ENCODE data around the gene GLG1. TPM values are rescaled to one million over a fixed set of nuclear protein-coding genes. Genes with fewer than 3 reads are reported as not detected.
A peak's percentile ranks its signal among the peaks of the same experiment; 100 is the strongest.

GLG1 gene
- total RNA-seq, 1 donor, result 119 TPM

GRCh38 chr16:74603848-74604247 is 3.1 kb downstream of the GLG1 start:
- peak; percentile 65 for DNase-seq (ENCODE audit: low read depth)
- no peak for TF ChIP-seq CTCF (IDR thresholded peaks at IDR 0.05; ENCODE audit: insufficient read depth, low read length)
- peak overlapping the region; percentile 23 for H3K4me3 ChIP-seq (ENCODE audit: low read depth, low read length)

GRCh38 chr16:74601126-74601871 is 5.6 kb downstream of the GLG1 start:
- TF ChIP-seq CTCF (IDR thresholded peaks at IDR 0.05; ENCODE audit: insufficient read depth, low read length), result no peak
- no peak overlapping the region for H3K4me3 ChIP-seq (ENCODE audit: low read depth, low read length)
- no peak for DNase-seq (ENCODE audit: low read depth)

GRCh38 chr16:74596586-74596985 is 10.3 kb downstream of the GLG1 start:
- no peak for DNase-seq (ENCODE audit: low read depth)
- TF ChIP-seq CTCF (IDR thresholded peaks at IDR 0.05; ENCODE audit: insufficient read depth, low read length), result no peak

GRCh38 chr16:74592847-74593246 is 14.1 kb downstream of the GLG1 start:
- no peak for TF ChIP-seq CTCF (IDR thresholded peaks at IDR 0.05; ENCODE audit: insufficient read depth, low read length)
- no peak overlapping the region for H3K4me3 ChIP-seq (ENCODE audit: low read depth, low read length)
- no peak for DNase-seq (ENCODE audit: low read depth)

More at GRCh38 chr16:74596586-74596985, 10.3 kb downstream of the GLG1 start:
- no peak overlapping the region for H3K4me3 ChIP-seq (ENCODE audit: low read depth, low read length)

- DNase-seq (ENCODE audit: low read depth), result no peak
- no peak for TF ChIP-seq CTCF (IDR thresholded peaks at IDR 0.05; ENCODE audit: insufficient read depth, low read length)
- no peak overlapping the region for H3K4me3 ChIP-seq (ENCODE audit: low read depth, low read length)
These were observed 14.9 kb downstream of the GLG1 start for GRCh38 chr16:74591876-74592650.

GRCh38 chr16:74586948-74587347 is 20.0 kb downstream of the GLG1 start:
- no peak overlapping the region for H3K4me3 ChIP-seq (ENCODE audit: low read depth, low read length)
- no peak for TF ChIP-seq CTCF (IDR thresholded peaks at IDR 0.05; ENCODE audit: insufficient read depth, low read length)
- DNase-seq (ENCODE audit: low read depth), result no peak
